Lower lobe of right lung (tissue), 2 donors: ENCODE data around the gene TOLLIP. TPM values are rescaled to one million over a fixed set of nuclear protein-coding genes. Genes with fewer than 3 reads are reported as not detected.

Source experiments
- ATAC-seq, 2 donors: fragments of 200-7000 bp; cut with Tn5 transposase; one replicate each; pipeline ENCODE4 v1.9.1; 2020 to 2022; ENCODE audit warnings: mild to moderate bottlenecking in 2 of 2, moderate library complexity in 2 of 2
- DNase-seq: peaks from one replicate; pipeline ENCODE4 v3.0.0-alpha.2; 2020
- H3K27ac ChIP-seq: fragments of 200-600 bp; one replicate; pipeline ENCODE4 v1.8.0; 2022
- H3K27me3 ChIP-seq: fragments of 200-600 bp; one replicate; pipeline ENCODE4 v1.8.0; 2022; ENCODE audit warnings: low read depth
- H3K36me3 ChIP-seq: fragments of 200-600 bp; one replicate; pipeline ENCODE4 v1.8.0; 2022; ENCODE audit warnings: mild to moderate bottlenecking
- H3K4me1 ChIP-seq: fragments of 200-600 bp; one replicate; pipeline ENCODE4 v1.8.0; 2022
- H3K4me3 ChIP-seq: fragments of 200-600 bp; one replicate; pipeline ENCODE4 v1.8.0; 2022; ENCODE audit warnings: mild to moderate bottlenecking
- H3K9me3 ChIP-seq: fragments of 200-600 bp; one replicate; pipeline ENCODE4 v1.8.0; 2022
- CTCF ChIP-seq: fragments of 200-600 bp; IDR thresholded peaks from one replicate; pipeline ENCODE4 v1.8.0; 2022; ENCODE audit warnings: antibody characterized with exemption, mild to moderate bottlenecking
- intact Hi-C: fragments of 100-400 bp; cut with DNase I; formaldehyde crosslinking; loops from one replicate; pipeline ENCODE4 v1.11.0; 2022
- total RNA-seq: library from RNA; stranded (reverse); fragmentation: NEBNext Ultra II Directional; extraction: Animal tissue kit (Norgen Biotek cat#: 25700); gene quantifications from one replicate; pipeline ENCODE4 v1.2.1, GENCODE V29; 2021
- donor health status: DM: no; HTN: yes; CAD: no; lungs with severe emphysema.

TOLLIP gene
- total RNA-seq, 1 donor from 2014 or later, result 68.4 TPM

GRCh38 chr11:1354125-1354938, 44.9 kb upstream of the TOLLIP start:
- no peaks in the 10 kb centered on the region for H3K36me3 ChIP-seq
- no peak overlapping the region for H3K27ac ChIP-seq
- DNase-seq, result no peak
- no peaks in the 10 kb centered on the region for H3K4me1 ChIP-seq
- peak in 1 of 2 donors; percentile 26 for ATAC-seq
- intact Hi-C loops, result no loop called here
- no peak overlapping the region for H3K4me3 ChIP-seq
- H3K27me3 ChIP-seq, result peaks cover 1% of the 10 kb centered on the region
- TF ChIP-seq CTCF, result no peak
- no peaks in the 10 kb centered on the region for H3K9me3 ChIP-seq

GRCh38 chr11:1353383-1354124, 44.1 kb upstream of the TOLLIP start:
- DNase-seq (no peak), ATAC-seq (no peak)
- Histone ChIP-seq H3K9me3 (no peaks in the 10 kb centered on the region), H3K4me3 (no peak overlapping the region), H3K27me3 (peaks cover 6% of the 10 kb centered on the region), H3K4me1 (no peaks in the 10 kb centered on the region), H3K27ac (no peak overlapping the region), H3K36me3 (no peaks in the 10 kb centered on the region)
- TF ChIP-seq CTCF, result no peak
- intact Hi-C loops, result no loop called here

GRCh38 chr11:1352696-1353382, 43.4 kb upstream of the TOLLIP start:
- DNase-seq, result no peak
- intact Hi-C loops, result no loop called here
- H3K36me3 ChIP-seq, result no peaks in the 10 kb centered on the region

DNA sequence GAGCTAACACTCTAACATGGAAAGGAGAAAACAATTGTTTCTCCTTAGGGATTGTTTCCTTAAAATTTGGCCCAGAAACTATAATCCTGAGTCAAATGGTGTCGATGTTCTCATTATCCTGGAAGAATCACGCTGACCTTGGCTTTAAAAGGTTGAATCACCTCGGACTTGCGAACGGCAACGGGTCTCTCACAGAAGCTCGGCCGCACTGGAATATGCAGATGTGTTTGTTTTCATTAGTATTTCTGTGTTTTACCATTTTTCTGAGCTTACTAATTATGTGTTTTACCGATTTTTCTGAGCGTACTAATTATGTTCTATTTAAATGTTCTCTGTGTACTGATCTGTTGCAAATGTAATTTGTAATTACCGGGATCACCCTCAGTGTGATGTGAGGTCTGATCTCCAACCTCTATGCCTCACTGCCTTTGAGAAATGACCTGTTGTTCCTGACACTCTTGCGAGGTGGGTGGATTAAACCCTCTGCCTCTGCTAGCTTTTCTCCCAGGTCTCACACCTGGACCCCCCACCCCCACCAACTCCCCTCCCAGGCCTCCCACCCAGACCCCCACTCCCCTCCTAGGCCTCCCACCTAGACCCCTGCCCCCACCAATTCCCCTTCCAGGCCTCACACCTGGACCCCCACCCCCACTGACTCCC, 42.0 kb upstream of the TOLLIP start:
- H3K27ac ChIP-seq, result no peak overlapping the region
- TF ChIP-seq CTCF, result no peak
- H3K9me3 ChIP-seq, result no peaks in the 10 kb centered on the region
- no peak overlapping the region for H3K4me3 ChIP-seq
- H3K4me1 ChIP-seq, result no peaks in the 10 kb centered on the region
- intact Hi-C loops, result no loop called here
- ATAC-seq (no peak), DNase-seq (no peak)
- peaks cover 6% of the 10 kb centered on the region for H3K27me3 ChIP-seq
- H3K36me3 ChIP-seq, result no peaks in the 10 kb centered on the region

More at GRCh38 chr11:1352696-1353382, 43.4 kb upstream of the TOLLIP start:
- peaks cover 6% of the 10 kb centered on the region for H3K27me3 ChIP-seq
- TF ChIP-seq CTCF, result no peak
- no peaks in the 10 kb centered on the region for H3K4me1 ChIP-seq
- H3K4me3 ChIP-seq, result no peak overlapping the region
- H3K27ac ChIP-seq, result no peak overlapping the region
- ATAC-seq, result no peak
- H3K9me3 ChIP-seq, result no peaks in the 10 kb centered on the region

GRCh38 chr11:1350086-1350725, 40.8 kb upstream of the TOLLIP start:
- no peak for DNase-seq
- no peak for TF ChIP-seq CTCF

More at GRCh38 chr11:1350086-1350725, 40.8 kb upstream of the TOLLIP start:
- Histone ChIP-seq H3K4me1 (no peaks in the 10 kb centered on the region), H3K27me3 (peaks cover 6% of the 10 kb centered on the region), H3K4me3 (no peak overlapping the region), H3K36me3 (no peaks in the 10 kb centered on the region), H3K27ac (no peak overlapping the region), H3K9me3 (no peaks in the 10 kb centered on the region)
- intact Hi-C loops, result no loop called here
- no peak for ATAC-seq
